SK-N-MC (cell line): ENCODE measurements around the gene CBFB.

ENCODE experiments used
- DNase-seq: peaks from one replicate; pipeline ENCODE4 v3.0.0-alpha.2; 2011; ENCODE audit warnings: low read depth, low spot score
- H3K27ac ChIP-seq: fragments of 200-600 bp; sonication (generic); 2 replicates; pipeline ENCODE4 v1.5.1; 2016; ENCODE audit warnings: mixed run types
- H3K36me3 ChIP-seq: fragments of 200-600 bp; sonication (generic); 2 replicates; pipeline ENCODE4 v1.6.1; 2017; ENCODE audit warnings: antibody characterized with exemption, low read length, mixed read lengths; ENCODE audit not compliant: insufficient read depth
- H3K4me3 ChIP-seq: fragments of 200-600 bp; sonication (generic); 2 replicates; pipeline ENCODE4 v1.5.1; 2016
- H3K9ac ChIP-seq: fragments of 200-600 bp; sonication (generic); 2 replicates; pipeline ENCODE4 v1.8.0; 2017; ENCODE audit warnings: mixed run types, mixed read lengths; ENCODE audit not compliant: insufficient read length
- H3K9me3 ChIP-seq: fragments of 200-600 bp; sonication (generic); 2 replicates; pipeline ENCODE4 v1.6.1; 2017; ENCODE audit warnings: low read depth, mild to moderate bottlenecking, antibody characterized with exemption, low read length, moderate library complexity, mixed read lengths
- EZH2 ChIP-seq: fragments of 200-600 bp; sonication (generic); IDR thresholded peaks from one replicate; pipeline ENCODE4 v1.6.1; 2017; ENCODE audit warnings: antibody characterized with exemption
- FOXP2 ChIP-seq: optimal IDR thresholded peaks from 2 replicates; pipeline ENCODE3; 2011; ENCODE audit warnings: mild to moderate bottlenecking, moderate library complexity; ENCODE audit not compliant: insufficient read depth; ENCODE audit errors: extremely low read length, control extremely low read depth
- POLR2AphosphoS5 ChIP-seq: IDR thresholded peaks from 2 replicates; pipeline ENCODE4 v1.6.1; 2012; ENCODE audit warnings: mild to moderate bottlenecking, low read depth, low read length, borderline replicate concordance

The CBFB gene

GRCh38 chr16:67013823-67014633 is 14.9 kb upstream of the CBFB start:
- H3K36me3 ChIP-seq = no peaks in the 10 kb centered on the region
- TF ChIP-seq EZH2 (no peak), FOXP2 (peak; percentile 18), POLR2AphosphoS5 (no peak)
- peak overlapping the region; percentile 67 for H3K27ac ChIP-seq
- peak overlapping the region; percentile 66 for H3K4me3 ChIP-seq
- H3K9ac ChIP-seq = no peak overlapping the region
- no peak for DNase-seq
- H3K9me3 ChIP-seq = no peaks in the 10 kb centered on the region

GRCh38 chr16:67014634-67015312 is 14.2 kb upstream of the CBFB start:
- Histone ChIP-seq H3K9ac (no peak overlapping the region), H3K27ac (peak overlapping the region; percentile 67; the same call in 1 of the 2 replicates), H3K36me3 (no peaks in the 10 kb centered on the region), H3K9me3 (no peaks in the 10 kb centered on the region), H3K4me3 (no peak overlapping the region; the same call in 1 of the 2 replicates)
- DNase-seq = no peak
- TF ChIP-seq EZH2 = no peak
- TF ChIP-seq POLR2AphosphoS5 = no peak
- no peak for TF ChIP-seq FOXP2

GRCh38 chr16:67015313-67015731 is 13.6 kb upstream of the CBFB start:
- Histone ChIP-seq H3K9me3 (no peaks in the 10 kb centered on the region), H3K4me3 (no peak overlapping the region), H3K27ac (no peak overlapping the region), H3K9ac (no peak overlapping the region), H3K36me3 (no peaks in the 10 kb centered on the region)
- DNase-seq = no peak
- TF ChIP-seq FOXP2 = no peak
- no peak for TF ChIP-seq EZH2
- TF ChIP-seq POLR2AphosphoS5 = no peak

GRCh38 chr16:67016143-67016542 is 12.8 kb upstream of the CBFB start:
- H3K9me3 ChIP-seq = no peaks in the 10 kb centered on the region
- no peak overlapping the region for H3K27ac ChIP-seq
- no peaks in the 10 kb centered on the region for H3K36me3 ChIP-seq
- no peak for DNase-seq
- H3K4me3 ChIP-seq = no peak overlapping the region
- TF ChIP-seq POLR2AphosphoS5 (no peak), EZH2 (no peak), FOXP2 (no peak)
- no peak overlapping the region for H3K9ac ChIP-seq

DNA sequence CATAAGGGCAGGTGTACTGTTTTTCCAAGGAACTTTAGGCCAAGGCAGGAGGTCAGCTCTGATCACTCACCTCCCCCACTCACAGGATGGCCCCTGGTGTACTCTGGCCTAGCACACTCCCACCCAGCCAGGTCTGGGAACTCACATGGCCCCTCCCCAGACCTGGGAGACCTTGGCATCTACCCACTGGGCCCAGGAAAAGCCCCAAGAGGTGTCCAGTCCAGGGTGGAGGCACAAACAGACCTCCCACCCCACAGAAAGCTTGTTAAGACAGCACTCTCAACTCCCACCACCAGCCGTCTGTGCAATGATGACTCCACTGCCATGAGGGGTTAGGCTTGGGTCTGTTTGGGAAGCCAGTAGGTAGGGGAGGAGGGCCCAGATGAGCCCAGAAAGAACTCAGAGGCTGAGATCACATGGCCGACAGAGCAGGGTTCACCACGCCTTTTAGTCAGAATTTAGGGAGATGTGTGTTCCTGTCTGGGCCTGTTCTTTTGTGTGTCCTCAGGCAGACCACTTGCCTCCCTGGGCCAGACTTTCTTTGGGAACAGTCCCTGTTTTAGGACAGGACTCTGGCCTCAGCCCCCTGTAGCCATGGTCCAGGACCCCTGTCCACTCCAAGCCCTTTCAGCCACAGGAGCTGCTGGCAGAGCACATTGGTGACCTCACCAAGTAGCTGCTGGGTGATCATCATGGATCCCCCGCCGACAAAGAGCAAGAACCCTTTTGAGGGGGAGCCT is 12.1 kb upstream of the CBFB start:
- H3K9ac ChIP-seq = no peak overlapping the region
- no peak overlapping the region for H3K27ac ChIP-seq
- H3K4me3 ChIP-seq = no peak overlapping the region
- no peaks in the 10 kb centered on the region for H3K9me3 ChIP-seq
- no peak for DNase-seq
- H3K36me3 ChIP-seq = no peaks in the 10 kb centered on the region
- TF ChIP-seq POLR2AphosphoS5 = no peak
- no peak for TF ChIP-seq FOXP2
- TF ChIP-seq EZH2 = no peak

DNA sequence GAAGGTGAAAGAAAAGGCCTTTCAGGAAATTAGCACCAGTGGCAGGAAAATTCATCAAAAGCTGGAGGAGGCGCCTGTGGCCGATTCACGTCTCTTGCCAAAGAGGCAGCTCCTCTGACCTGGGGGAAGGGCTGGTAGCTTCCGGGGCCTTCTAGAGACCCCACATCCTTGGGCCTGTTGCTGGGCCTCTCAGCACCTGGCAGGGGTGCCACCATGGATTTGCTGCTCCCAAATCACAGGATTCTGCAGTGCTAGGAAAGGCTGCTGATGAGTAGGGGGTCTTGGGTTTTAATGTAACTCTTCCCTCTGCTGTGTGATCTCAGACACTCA is 11.6 kb upstream of the CBFB start:
- no peak overlapping the region for H3K9ac ChIP-seq
- DNase-seq = no peak
- no peaks in the 10 kb centered on the region for H3K36me3 ChIP-seq
- no peak overlapping the region for H3K27ac ChIP-seq
- TF ChIP-seq POLR2AphosphoS5 = no peak
- no peak for TF ChIP-seq FOXP2
- no peak for TF ChIP-seq EZH2
- no peak overlapping the region for H3K4me3 ChIP-seq
- no peaks in the 10 kb centered on the region for H3K9me3 ChIP-seq

- Histone ChIP-seq H3K27ac (no peak overlapping the region), H3K9ac (no peak overlapping the region), H3K9me3 (no peaks in the 10 kb centered on the region), H3K36me3 (no peaks in the 10 kb centered on the region), H3K4me3 (no peak overlapping the region)
- no peak for TF ChIP-seq EZH2
- no peak for TF ChIP-seq FOXP2
- no peak for TF ChIP-seq POLR2AphosphoS5
- DNase-seq = no peak
These were observed 11.0 kb upstream of the CBFB start for GRCh38 chr16:67017810-67018488.

GRCh38 chr16:67019171-67019570 is 9.8 kb upstream of the CBFB start:
- TF ChIP-seq EZH2 = no peak
- TF ChIP-seq POLR2AphosphoS5 = no peak
- TF ChIP-seq FOXP2 = no peak
- Histone ChIP-seq H3K9me3 (no peaks in the 10 kb centered on the region), H3K9ac (no peak overlapping the region), H3K4me3 (no peak overlapping the region), H3K36me3 (no peaks in the 10 kb centered on the region), H3K27ac (no peak overlapping the region)
- no peak for DNase-seq
